Mesendoderm (in vitro differentiated cells): Measurements from ENCODE around the gene SLC47A2.

Source experiments
- DNase-seq: peaks from one replicate; pipeline ENCODE4 v3.0.0; 2013
- H2AK5ac ChIP-seq: 2 replicates; pipeline ENCODE4 v1.6.1; 2013; ENCODE audit warnings: low read length, inconsistent platforms
- H2BK120ac ChIP-seq: 2 replicates; pipeline ENCODE4 v1.6.1; 2013; ENCODE audit warnings: low read depth, mild to moderate bottlenecking, low read length, moderate library complexity, mixed read lengths
- H2BK15ac ChIP-seq: replicated peaks from 2 replicates; pipeline ENCODE4 v1.6.1; 2013; ENCODE audit warnings: low read depth, mild to moderate bottlenecking, moderate library complexity
- H2BK5ac ChIP-seq: 2 replicates; pipeline ENCODE4 v1.6.1; 2013; ENCODE audit warnings: low read length, inconsistent platforms
- H3K18ac ChIP-seq: 2 replicates; pipeline ENCODE4 v1.6.1; 2013; ENCODE audit warnings: mild to moderate bottlenecking, low read length, mixed read lengths
- H3K23ac ChIP-seq: one replicate; pipeline ENCODE4 v1.6.1; 2013; ENCODE audit warnings: low read length
- H3K27ac ChIP-seq: 2 replicates; pipeline ENCODE4 v1.5.1; 2013; ENCODE audit warnings: low read depth, mild to moderate bottlenecking, inconsistent platforms, low read length, moderate library complexity
- H3K27me3 ChIP-seq: 2 replicates; pipeline ENCODE4 v1.6.1; 2013; ENCODE audit warnings: low read length, control low read depth, mild to moderate bottlenecking, inconsistent platforms; ENCODE audit not compliant: insufficient read depth, poor library complexity
- H3K36me3 ChIP-seq: 2 replicates; pipeline ENCODE4 v1.6.1; 2013; ENCODE audit warnings: low read length, inconsistent platforms; ENCODE audit not compliant: control insufficient read depth, insufficient read depth
- H3K4ac ChIP-seq: one replicate; pipeline ENCODE4 v1.6.1; 2013; ENCODE audit warnings: low read depth, mild to moderate bottlenecking, low read length, moderate library complexity
- H3K4me1 ChIP-seq: 2 replicates; pipeline ENCODE4 v1.6.1; 2013; ENCODE audit warnings: low read depth, low read length, inconsistent platforms; ENCODE audit not compliant: control insufficient read depth
- H3K4me2 ChIP-seq: 2 replicates; pipeline ENCODE4 v1.6.1; 2013; ENCODE audit warnings: low read length
- H3K4me3 ChIP-seq: 2 replicates; pipeline ENCODE4 v1.5.1; 2013; ENCODE audit warnings: mild to moderate bottlenecking, low read length
- H3K56ac ChIP-seq: one replicate; pipeline ENCODE4 v1.6.1; 2013; ENCODE audit warnings: low read length
- H3K79me1 ChIP-seq: 2 replicates; pipeline ENCODE4 v1.6.1; 2013; ENCODE audit warnings: low read length, inconsistent platforms
- H3K79me2 ChIP-seq: 2 replicates; pipeline ENCODE4 v1.6.1; 2013; ENCODE audit warnings: mild to moderate bottlenecking, low read length; ENCODE audit not compliant: control insufficient read depth, insufficient read depth
- H3K9ac ChIP-seq: 2 replicates; pipeline ENCODE4 v1.6.1; 2013; ENCODE audit warnings: low read length, inconsistent platforms
- H4K5ac ChIP-seq: one replicate; pipeline ENCODE4 v1.6.1; 2013; ENCODE audit warnings: low read length
- H4K8ac ChIP-seq: one replicate; pipeline ENCODE4 v1.6.1; 2013; ENCODE audit warnings: low read depth, mild to moderate bottlenecking, control low read depth, low read length, moderate library complexity
- WGBS: extraction: QIAGEN DNeasy Blood & Tissue Kit; methylation state at CpG from one replicate; pipeline ENCODE4 v1.1.7; 2013; ENCODE audit warnings: low lambda C conversion rate, missing lambda C conversion rate; ENCODE audit not compliant: insufficient coverage; ENCODE audit errors: extremely low coverage; 5-methylcytosine and 5-hydroxymethylcytosine counted together

SLC47A2 gene

DNA sequence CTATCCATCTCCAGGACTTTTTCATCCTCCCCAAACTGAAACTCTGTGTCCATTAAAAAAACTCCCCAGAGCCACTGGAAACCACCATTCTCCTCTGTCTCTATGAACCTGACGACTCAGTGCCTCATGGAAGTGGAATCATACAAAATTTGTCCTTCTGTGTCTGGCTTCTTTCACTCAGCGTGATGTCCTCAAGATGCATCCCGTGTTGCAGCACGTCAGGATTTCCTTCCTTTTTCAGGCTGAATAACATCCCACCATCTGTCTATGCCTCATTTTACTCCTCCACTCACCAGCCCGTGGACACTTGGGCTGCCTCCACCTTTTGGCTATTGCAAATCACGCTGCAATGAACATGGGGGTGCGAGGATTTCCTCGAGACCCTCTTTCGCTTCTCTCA, 44.4 kb upstream of the SLC47A2 start:
- H3K4me2 ChIP-seq: no peak overlapping the region
- H3K4me1 ChIP-seq: peaks cover 3% of the 10 kb centered on the region
- H3K4me3 ChIP-seq: no peak overlapping the region
- H2BK5ac ChIP-seq: no peak overlapping the region
- H4K8ac ChIP-seq: no peak overlapping the region
- no peak overlapping the region for H4K5ac ChIP-seq
- H3K4ac ChIP-seq: no peak overlapping the region
- H3K56ac ChIP-seq: no peak overlapping the region
- H3K27me3 ChIP-seq: no peaks in the 10 kb centered on the region
- H3K9ac ChIP-seq: no peak overlapping the region
- no peaks in the 10 kb centered on the region for H3K79me1 ChIP-seq
- no peak overlapping the region for H3K23ac ChIP-seq
- no peaks in the 10 kb centered on the region for H3K79me2 ChIP-seq
- no peak overlapping the region for H2AK5ac ChIP-seq
- H2BK15ac ChIP-seq: no peak overlapping the region
- no peak for DNase-seq
- H3K18ac ChIP-seq: no peak overlapping the region
- WGBS: no CpG with 5 or more reads among the region's 9 CpGs
- H3K27ac ChIP-seq: no peak overlapping the region
- H3K36me3 ChIP-seq: no peaks in the 10 kb centered on the region
- H2BK120ac ChIP-seq: no peak overlapping the region

DNA sequence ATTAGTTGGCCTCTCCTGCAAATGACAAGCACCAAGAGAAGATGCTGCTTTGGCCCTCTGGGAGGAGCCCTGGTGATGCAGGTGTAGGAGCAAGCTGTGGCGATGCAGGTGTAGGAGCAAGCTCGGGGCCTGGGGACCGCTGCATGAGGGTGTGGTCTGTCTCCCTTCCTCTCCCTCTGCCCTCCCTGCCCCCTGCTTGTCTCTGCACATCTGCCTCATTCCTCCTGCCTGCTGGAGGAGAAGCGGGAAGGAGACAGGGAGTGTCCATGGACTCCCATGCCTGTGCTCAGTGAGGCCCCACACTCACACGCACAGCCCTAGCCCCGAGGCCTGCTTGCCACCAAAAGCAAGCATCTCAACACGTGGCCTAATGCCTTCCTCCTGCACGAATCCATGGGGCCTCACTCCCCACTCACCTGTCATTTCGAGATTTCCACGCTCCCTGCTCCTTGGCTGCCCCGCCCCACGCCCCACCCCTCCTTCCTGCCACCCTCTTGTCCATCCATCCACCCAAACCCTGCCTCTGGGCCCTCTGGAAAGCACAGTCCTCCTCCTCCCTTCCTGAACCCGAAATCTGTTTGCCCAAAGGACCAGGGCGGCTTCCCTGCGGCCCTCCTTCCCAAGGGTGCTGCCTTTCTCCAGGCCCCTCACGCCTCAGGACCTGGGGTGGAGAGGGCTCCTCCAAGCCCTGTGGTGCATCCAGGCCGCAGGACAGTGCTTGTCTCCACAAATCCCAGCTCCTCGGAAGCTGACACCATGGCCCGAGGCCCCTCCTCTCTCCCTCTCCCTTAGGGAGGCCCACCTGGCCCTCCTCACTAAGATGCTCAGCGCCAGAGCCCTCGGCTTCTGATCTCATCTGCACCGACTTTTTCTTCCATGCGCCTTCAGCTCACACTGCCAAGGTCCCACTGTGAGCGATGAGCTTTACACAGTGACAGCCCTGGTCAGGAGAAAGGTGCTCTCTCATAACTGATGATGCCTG, 43.5 kb upstream of the SLC47A2 start:
- Histone ChIP-seq H2AK5ac (no peak overlapping the region), H3K23ac (no peak overlapping the region), H4K8ac (no peak overlapping the region), H3K4me1 (peaks cover 3% of the 10 kb centered on the region), H4K5ac (no peak overlapping the region), H3K4me2 (no peak overlapping the region), H3K79me2 (no peaks in the 10 kb centered on the region), H3K18ac (no peak overlapping the region), H2BK15ac (no peak overlapping the region), H3K9ac (no peak overlapping the region), H3K79me1 (no peaks in the 10 kb centered on the region), H3K56ac (no peak overlapping the region), H3K27me3 (no peaks in the 10 kb centered on the region), H3K4me3 (no peak overlapping the region), H3K27ac (no peak overlapping the region), H3K36me3 (no peaks in the 10 kb centered on the region), H2BK5ac (no peak overlapping the region), H3K4ac (no peak overlapping the region), H2BK120ac (no peak overlapping the region)
- no CpG with 5 or more reads among the region's 24 CpGs for WGBS
- DNase-seq: no peak

DNA sequence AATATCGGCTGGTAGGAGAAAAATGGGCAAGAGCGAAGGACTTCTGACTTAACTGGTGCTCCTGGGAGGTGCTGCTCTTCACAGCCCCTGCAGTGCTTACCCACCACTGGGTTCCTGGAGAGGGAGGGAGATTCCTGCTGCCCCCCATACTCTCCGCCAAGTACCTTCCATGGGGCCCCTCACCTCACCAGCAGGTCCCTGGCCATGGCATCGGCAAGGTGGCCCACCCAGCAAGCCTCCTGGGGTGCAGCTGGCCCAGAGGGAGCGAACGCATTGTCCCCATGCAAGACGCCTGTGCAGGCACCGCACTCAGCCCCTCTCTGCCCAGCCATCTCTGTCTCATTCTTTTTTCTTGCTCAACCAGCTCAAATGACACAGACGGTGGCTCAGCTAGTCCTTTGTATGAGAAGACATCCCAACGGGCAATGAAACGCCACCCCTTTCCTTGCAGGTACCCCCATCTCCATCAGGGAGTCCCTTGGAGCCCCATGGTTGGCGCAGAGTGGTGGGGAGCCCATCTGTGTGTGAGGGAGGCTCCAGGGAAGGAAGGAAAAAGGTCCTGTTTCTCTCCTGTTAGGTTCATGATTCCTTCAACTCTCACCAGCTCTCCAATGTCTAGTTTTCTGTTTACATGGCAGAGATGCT, 41.3 kb upstream of the SLC47A2 start:
- Histone ChIP-seq H4K8ac (no peak overlapping the region), H2BK120ac (no peak overlapping the region), H3K79me1 (no peaks in the 10 kb centered on the region), H3K4me3 (no peak overlapping the region), H2BK15ac (no peak overlapping the region), H2BK5ac (no peak overlapping the region), H3K23ac (no peak overlapping the region), H2AK5ac (no peak overlapping the region), H3K4me2 (no peak overlapping the region), H3K27me3 (no peaks in the 10 kb centered on the region), H3K36me3 (no peaks in the 10 kb centered on the region), H3K79me2 (no peaks in the 10 kb centered on the region), H3K4me1 (peaks cover 3% of the 10 kb centered on the region), H4K5ac (no peak overlapping the region), H3K4ac (no peak overlapping the region), H3K56ac (no peak overlapping the region), H3K9ac (no peak overlapping the region), H3K18ac (no peak overlapping the region), H3K27ac (no peak overlapping the region)
- no peak for DNase-seq
- WGBS: no CpG with 5 or more reads among the region's 12 CpGs

DNA sequence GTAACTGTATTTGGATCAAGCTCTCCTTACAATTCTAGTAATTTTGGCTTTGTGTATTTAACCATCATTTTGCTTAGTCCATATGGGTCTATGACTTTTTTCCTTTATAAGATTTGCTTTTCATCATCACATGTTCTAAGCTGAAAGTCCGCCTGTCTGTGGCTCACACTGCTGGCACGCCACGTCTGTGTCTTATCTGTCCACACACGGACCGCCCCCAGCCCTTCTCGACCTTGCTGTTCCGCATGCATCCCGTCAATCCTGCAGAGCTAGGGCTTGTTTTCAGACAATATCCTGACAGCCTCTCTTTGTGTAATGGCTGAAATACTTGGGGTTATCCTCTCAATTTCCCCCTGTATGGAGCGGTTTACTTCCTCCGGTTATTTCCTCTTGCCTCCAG, 40.2 kb upstream of the SLC47A2 start:
- Histone ChIP-seq H4K5ac (no peak overlapping the region), H3K23ac (no peak overlapping the region), H3K9ac (no peak overlapping the region), H4K8ac (no peak overlapping the region), H3K4me3 (no peak overlapping the region), H3K79me1 (no peaks in the 10 kb centered on the region), H3K56ac (no peak overlapping the region), H2BK5ac (no peak overlapping the region), H3K27ac (no peak overlapping the region), H2AK5ac (no peak overlapping the region), H3K4me2 (no peak overlapping the region), H3K4me1 (peaks cover 3% of the 10 kb centered on the region), H3K79me2 (no peaks in the 10 kb centered on the region), H3K36me3 (no peaks in the 10 kb centered on the region), H2BK120ac (no peak overlapping the region), H2BK15ac (no peak overlapping the region), H3K4ac (no peak overlapping the region), H3K27me3 (no peaks in the 10 kb centered on the region), H3K18ac (no peak overlapping the region)
- no CpG with 5 or more reads among the region's 10 CpGs for WGBS
- no peak for DNase-seq

DNA sequence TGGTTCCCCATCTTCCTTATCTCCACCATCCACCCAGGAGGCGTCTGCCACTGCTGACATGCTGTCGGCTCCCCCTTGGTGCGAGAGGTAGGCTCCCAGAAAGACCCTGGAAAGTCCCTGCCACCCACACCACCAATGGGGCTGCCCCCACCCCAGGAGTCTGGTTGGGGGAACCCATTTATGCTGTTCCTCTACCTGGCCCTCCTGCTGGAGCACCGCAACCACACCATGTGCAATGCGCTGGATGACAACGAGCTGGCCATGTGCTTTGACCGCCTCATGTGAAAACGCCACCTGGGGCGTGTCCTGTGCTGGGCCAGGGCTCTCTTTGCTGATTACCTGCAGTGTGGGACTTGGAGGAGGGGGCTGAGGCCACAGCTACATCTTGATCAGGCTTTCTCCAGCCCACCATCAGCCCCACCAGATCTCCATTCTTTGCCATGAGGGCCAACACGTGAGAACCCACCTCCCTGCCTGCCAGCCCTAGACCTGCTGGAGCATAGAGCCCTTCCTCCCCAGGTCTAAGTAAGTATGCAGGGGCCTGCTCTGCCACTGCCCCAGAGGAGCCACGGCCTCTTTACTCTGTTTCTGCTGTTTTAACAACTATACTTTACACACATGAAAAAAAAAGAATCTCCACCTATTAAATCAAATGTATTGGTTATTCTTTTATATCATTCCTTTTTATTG, 39.6 kb upstream of the SLC47A2 start:
- Histone ChIP-seq H3K36me3 (no peaks in the 10 kb centered on the region), H3K18ac (no peak overlapping the region), H2BK15ac (no peak overlapping the region), H2BK5ac (no peak overlapping the region), H3K4me2 (no peak overlapping the region), H3K4ac (no peak overlapping the region), H2AK5ac (no peak overlapping the region), H2BK120ac (no peak overlapping the region), H3K79me1 (no peaks in the 10 kb centered on the region), H3K4me1 (peaks cover 3% of the 10 kb centered on the region), H3K23ac (no peak overlapping the region), H3K27ac (no peak overlapping the region), H4K5ac (no peak overlapping the region), H3K9ac (no peak overlapping the region), H3K79me2 (no peaks in the 10 kb centered on the region), H3K56ac (peak overlapping the region; percentile 46), H4K8ac (no peak overlapping the region), H3K4me3 (no peak overlapping the region), H3K27me3 (no peaks in the 10 kb centered on the region)
- DNase-seq: no peak
- no CpG with 5 or more reads among the region's 11 CpGs for WGBS
